Measurements from ENCODE around the gene ZNF275.
"Not testable (repeated sequence)": the region's sequence is repeated elsewhere in the genome, so short reads cannot be mapped to it uniquely, and the experiment has no call there.

The ZNF275 gene

GRCh38 chrX:153361781-153362397, 27.9 kb downstream of the ZNF275 start:
- DNase-seq = no peak

- no peak for DNase-seq
These were observed 31.7 kb downstream of the ZNF275 start for GRCh38 chrX:153365670-153366069.

GRCh38 chrX:153366119-153366518, 32.2 kb downstream of the ZNF275 start:
- no peak for DNase-seq

- no peak for DNase-seq
These were observed 33.1 kb downstream of the ZNF275 start for GRCh38 chrX:153366878-153367538.

- no peak for DNase-seq
These were observed 36.5 kb downstream of the ZNF275 start for GRCh38 chrX:153370293-153371055.

GRCh38 chrX:153371256-153371655, 37.3 kb downstream of the ZNF275 start:
- DNase-seq = no peak

DNA sequence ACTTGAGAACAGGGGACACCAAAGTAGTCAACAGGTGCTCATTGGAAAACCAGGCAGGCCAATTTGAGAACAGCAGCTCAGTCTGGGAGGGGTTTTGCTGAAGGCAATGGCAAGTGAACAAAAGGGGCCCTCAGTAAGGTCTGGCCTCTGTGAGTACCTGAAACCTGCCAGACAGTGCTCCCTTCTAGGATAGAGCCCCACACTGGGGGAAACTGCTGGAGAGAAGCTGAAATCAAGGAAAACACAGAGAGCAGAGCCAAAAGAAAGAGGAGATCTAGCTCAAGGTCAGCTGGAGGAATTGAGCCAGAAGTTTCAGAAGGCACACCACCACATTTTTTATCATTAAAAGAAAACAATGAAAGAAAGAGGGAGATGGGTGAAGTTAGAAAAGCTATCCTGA, 39.0 kb downstream of the ZNF275 start:
- DNase-seq = peak in 1 of 3 experiments; percentile 23

DNA sequence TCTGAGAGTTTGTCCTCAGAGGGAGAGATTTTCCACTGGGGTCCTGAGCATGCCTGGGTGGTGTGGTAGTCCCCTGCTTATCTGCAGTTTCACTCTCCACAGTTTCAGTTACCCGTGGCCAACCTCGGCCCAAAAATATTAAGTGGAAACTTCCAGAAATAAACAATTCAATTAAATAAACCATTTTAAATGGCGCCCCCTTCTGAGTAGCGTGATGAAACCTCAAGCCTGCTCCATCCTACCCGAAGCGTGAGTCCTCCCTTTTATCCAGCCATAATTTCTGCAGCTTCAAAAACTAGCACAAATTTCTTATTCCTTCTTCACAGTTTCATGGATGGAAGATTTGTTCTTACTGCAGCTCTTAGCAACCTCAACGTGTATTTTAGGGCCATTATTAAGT, 40.5 kb downstream of the ZNF275 start:
- no peak for DNase-seq

DNA sequence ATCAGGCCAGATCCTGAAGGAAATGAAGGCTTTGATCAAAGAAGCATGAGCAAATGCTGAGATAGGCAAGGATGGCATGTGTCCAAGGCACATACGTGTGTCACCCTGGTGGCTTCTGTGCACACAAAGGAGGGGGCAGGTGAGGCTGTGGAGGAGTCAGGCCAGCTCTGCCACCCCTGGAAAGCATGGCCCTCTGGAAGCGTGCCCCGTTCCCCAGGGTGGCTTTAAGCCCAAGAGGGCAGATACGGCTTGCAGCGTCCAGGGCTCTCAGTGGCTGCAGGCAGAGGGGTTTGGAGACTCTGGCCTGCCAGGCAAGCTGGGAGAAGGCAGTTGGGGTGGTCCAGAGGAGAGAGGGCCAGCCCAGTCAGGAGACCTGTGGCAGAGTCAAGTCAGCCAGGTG, 41.6 kb downstream of the ZNF275 start:
- no peak for DNase-seq

DNA sequence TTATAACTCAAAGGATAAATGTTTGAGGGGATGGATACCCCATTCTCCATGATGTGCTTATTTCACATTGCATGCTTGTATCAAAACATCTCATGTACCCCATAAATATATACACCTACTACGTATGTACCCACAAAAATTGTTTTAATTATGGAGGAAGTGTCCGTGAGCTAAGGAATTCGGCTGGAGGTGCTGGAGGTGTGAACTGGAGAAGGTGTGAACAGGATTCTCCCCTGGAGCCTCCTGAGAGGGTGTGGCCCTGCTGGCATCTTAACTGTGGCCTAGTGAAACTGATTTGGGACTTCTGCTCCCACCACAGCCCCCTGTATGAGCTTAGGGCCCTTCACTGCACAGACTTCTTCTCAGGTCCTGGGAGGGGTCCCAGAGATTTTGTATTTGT, 43.8 kb downstream of the ZNF275 start:
- DNase-seq = no peak

DNA sequence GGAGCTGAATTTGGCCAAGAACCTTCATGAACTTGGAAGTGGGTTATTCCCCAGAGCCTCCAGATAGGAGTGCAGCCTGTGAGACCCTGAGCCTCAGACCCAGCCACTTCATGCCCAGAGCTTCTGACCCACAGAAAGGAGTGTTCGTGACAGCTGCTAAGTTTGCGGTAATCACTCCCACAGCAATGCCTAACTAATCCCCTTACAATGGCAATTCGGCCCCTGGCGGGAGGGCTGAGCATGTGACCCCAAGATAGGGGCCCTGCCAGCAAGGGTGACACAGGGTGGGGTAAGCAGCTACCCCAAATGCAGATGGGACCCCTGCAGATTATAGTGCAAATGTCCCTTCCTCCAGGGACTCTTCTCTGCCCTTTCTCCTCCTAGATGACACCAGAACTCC, 44.7 kb downstream of the ZNF275 start:
- no peak for DNase-seq

GRCh38 chrX:153379508-153379907, 45.6 kb downstream of the ZNF275 start:
- no peak for DNase-seq

GRCh38 chrX:153379971-153380581, 46.1 kb downstream of the ZNF275 start:
- peak in 2 of 3 experiments; percentile 23 to 25 for DNase-seq

DNA sequence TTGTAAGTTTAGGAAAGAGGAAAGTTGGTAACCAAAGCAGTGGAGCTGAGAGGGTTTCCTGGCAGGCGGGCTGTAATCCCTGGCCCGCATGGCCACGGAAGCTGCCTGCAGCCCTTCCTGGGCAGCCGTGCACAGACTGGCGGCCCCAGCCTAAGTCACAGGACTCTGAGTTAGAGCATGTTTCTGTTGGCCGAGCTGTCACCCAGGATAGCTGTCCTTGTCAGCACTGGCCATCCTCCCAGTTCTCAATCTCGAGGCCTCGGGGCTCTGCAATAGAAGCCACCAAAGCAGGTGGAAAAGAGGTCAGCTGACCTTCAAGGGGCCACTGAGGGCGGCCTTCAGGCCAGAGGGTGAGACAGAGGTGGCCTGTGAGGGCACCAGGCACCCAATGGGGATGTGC, 46.7 kb downstream of the ZNF275 start:
- no peak for DNase-seq

GRCh38 chrX:153381684-153382532, 48.0 kb downstream of the ZNF275 start:
- DNase-seq = peak; percentile 72 to 89 (median 84)

GRCh38 chrX:153382563-153383482, 48.9 kb downstream of the ZNF275 start:
- no peak for DNase-seq

DNA sequence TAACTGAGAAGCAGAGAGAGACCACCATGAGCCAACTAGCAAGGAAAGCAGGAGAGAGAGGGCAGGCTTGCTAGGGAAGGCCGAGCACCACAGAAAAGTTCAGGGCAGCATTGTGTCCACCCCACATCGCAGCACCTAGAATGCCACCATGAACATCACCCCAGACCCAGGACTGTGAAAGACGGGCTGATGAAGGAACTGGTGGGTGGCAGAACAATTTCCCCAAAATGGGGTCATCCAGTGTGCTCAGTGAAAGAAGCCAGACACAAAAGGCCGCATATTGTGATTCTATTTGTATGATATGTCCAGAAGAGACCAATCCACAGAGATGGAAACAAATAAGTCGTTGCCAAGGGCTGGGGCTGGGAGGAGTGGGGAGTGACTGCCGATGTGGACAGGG, 50.4 kb downstream of the ZNF275 start:
- DNase-seq = no peak

DNA sequence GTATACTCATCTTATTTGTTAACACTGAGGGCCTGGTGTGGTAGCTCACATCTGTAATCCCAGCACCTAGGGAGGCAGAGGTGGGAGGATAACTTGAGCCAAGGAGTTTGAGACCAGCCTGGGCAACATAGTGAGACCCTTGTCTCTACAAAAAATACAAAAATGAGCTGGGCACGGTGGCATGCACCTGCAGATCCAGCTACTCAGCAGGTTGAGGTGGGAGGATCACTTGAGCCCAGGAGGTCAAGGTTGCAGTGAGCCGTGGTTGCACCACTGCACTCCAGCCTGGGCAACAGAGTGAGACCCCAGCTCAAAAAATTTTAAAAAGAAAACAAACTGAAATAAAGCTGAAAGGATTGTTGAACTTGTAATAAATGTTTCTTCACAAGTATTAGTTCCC, 51.0 kb downstream of the ZNF275 start:
- not testable (repeated sequence) for DNase-seq

DNA sequence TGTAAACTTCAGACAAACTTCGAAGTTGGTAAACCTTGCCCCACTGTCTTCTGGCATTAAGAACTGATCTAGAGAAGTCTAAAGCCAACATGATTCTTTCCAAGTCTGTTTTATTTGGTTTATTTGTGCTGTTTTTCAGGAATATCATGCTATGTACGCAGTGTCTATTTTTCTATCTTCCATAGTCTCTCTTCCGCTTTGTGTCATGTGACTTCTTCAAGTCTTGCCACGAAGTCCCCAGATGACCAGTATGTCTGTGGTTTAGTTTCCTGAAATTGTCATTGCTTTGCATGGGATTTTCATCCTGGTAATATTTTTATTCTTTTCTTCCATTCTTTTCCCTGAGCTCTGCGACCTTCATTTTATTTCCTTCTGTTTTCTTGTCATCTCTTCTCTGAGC, 52.1 kb downstream of the ZNF275 start:
- no peak for DNase-seq

GRCh38 chrX:153387345-153387744, 53.4 kb downstream of the ZNF275 start:
- DNase-seq = no peak

GRCh38 chrX:153387987-153388721, 54.2 kb downstream of the ZNF275 start:
- no peak for DNase-seq
